Measurements from ENCODE around the gene TCEA3. TPM values are rescaled to one million over a fixed set of nuclear protein-coding genes. Genes with fewer than 3 reads are reported as not detected.

Gene TCEA3
- total and polyA plus RNA-seq, 9 donors = 42.0 to 153 (median 73.8) TPM

GRCh38 chr1:23437355-23437664 is 12.8 kb upstream of the TCEA3 start:
- H3K4me3 ChIP-seq = no peak overlapping the region
- TF ChIP-seq CTCF (IDR thresholded peaks at IDR 0.05) = no peak
- TF ChIP-seq EP300 (IDR thresholded peaks at IDR 0.05) = no peak
- no peak for TF ChIP-seq POLR2A (IDR thresholded peaks at IDR 0.05)
- H3K27ac ChIP-seq = no peak overlapping the region
- no peaks in the 10 kb centered on the region for H3K9me3 ChIP-seq
- no peaks in the 10 kb centered on the region for H3K4me1 ChIP-seq (ENCODE audit: insufficient read depth)
- intact Hi-C loops (cut with DNase I) = no loop called here
- WGBS, 3 donors = 90 to 92% (median 91%) methylated on average over 13 of the region's 13 CpGs
- peak in 1 of 5 donors; percentile 31 for DNase-seq
- H3K36me3 ChIP-seq = no peaks in the 10 kb centered on the region
- no peaks in the 10 kb centered on the region for H3K27me3 ChIP-seq

- no peak overlapping the region for H3K4me3 ChIP-seq
- TF ChIP-seq EP300 (IDR thresholded peaks at IDR 0.05) (no peak), POLR2A (IDR thresholded peaks at IDR 0.05) (no peak), CTCF (IDR thresholded peaks at IDR 0.05) (no peak)
- peak overlapping the region in 1 of 2 donors; percentile 29 for H3K27ac ChIP-seq
- H3K27me3 ChIP-seq = no peaks in the 10 kb centered on the region
- peak; percentile 47 to 69 (median 62) for DNase-seq
- H3K36me3 ChIP-seq = no peaks in the 10 kb centered on the region
- H3K9me3 ChIP-seq = no peaks in the 10 kb centered on the region
- no peaks in the 10 kb centered on the region for H3K4me1 ChIP-seq (ENCODE audit: insufficient read depth)
- WGBS, 3 donors = 64 to 68% (median 65%) methylated on average over 48 to 49 of the region's 49 CpGs
- intact Hi-C loops (cut with DNase I) = no loop called here
Measured at GRCh38 chr1:23436520-23437354, 12.2 kb upstream of the TCEA3 start.

- H3K27ac ChIP-seq = no peak overlapping the region
- H3K36me3 ChIP-seq = no peaks in the 10 kb centered on the region
- WGBS, 3 donors = 82 to 90% (median 87%) methylated on average over 7 of the region's 7 CpGs
- intact Hi-C loops (cut with DNase I) = no loop called here
- no peaks in the 10 kb centered on the region for H3K9me3 ChIP-seq
- peak in 1 of 5 donors; percentile 23 for DNase-seq
- H3K4me1 ChIP-seq (ENCODE audit: insufficient read depth) = no peaks in the 10 kb centered on the region
- no peak overlapping the region for H3K4me3 ChIP-seq
- no peaks in the 10 kb centered on the region for H3K27me3 ChIP-seq
- TF ChIP-seq EP300 (IDR thresholded peaks at IDR 0.05) (no peak), CTCF (IDR thresholded peaks at IDR 0.05) (no peak), POLR2A (IDR thresholded peaks at IDR 0.05) (no peak)
Measured at GRCh38 chr1:23434260-23434775, 9.8 kb upstream of the TCEA3 start.

- DNase-seq = peak in 1 of 5 donors; percentile 33
- H3K27ac ChIP-seq = no peak overlapping the region
- WGBS, 3 donors = 87 to 94% (median 91%) methylated on average over 9 to 10 of the region's 10 CpGs
- H3K4me3 ChIP-seq = no peak overlapping the region
- intact Hi-C loops (cut with DNase I) = no loop called here
- no peaks in the 10 kb centered on the region for H3K9me3 ChIP-seq
- no peaks in the 10 kb centered on the region for H3K27me3 ChIP-seq
- H3K4me1 ChIP-seq (ENCODE audit: insufficient read depth) = no peaks in the 10 kb centered on the region
- H3K36me3 ChIP-seq = no peaks in the 10 kb centered on the region
- TF ChIP-seq EP300 (IDR thresholded peaks at IDR 0.05) (no peak), POLR2A (IDR thresholded peaks at IDR 0.05) (no peak), CTCF (IDR thresholded peaks at IDR 0.05) (no peak)
Measured at GRCh38 chr1:23433122-23433521, 8.6 kb upstream of the TCEA3 start.

Measured in ovary (tissue), 9 donors.